ENCODE measurements around the gene TMEM120B. TPM values are rescaled to one million over a fixed set of nuclear protein-coding genes. Genes with fewer than 3 reads are reported as not detected.

The TMEM120B gene
- polyA plus RNA-seq, 1 donor from 2014 or later = 9.8 TPM

DNA sequence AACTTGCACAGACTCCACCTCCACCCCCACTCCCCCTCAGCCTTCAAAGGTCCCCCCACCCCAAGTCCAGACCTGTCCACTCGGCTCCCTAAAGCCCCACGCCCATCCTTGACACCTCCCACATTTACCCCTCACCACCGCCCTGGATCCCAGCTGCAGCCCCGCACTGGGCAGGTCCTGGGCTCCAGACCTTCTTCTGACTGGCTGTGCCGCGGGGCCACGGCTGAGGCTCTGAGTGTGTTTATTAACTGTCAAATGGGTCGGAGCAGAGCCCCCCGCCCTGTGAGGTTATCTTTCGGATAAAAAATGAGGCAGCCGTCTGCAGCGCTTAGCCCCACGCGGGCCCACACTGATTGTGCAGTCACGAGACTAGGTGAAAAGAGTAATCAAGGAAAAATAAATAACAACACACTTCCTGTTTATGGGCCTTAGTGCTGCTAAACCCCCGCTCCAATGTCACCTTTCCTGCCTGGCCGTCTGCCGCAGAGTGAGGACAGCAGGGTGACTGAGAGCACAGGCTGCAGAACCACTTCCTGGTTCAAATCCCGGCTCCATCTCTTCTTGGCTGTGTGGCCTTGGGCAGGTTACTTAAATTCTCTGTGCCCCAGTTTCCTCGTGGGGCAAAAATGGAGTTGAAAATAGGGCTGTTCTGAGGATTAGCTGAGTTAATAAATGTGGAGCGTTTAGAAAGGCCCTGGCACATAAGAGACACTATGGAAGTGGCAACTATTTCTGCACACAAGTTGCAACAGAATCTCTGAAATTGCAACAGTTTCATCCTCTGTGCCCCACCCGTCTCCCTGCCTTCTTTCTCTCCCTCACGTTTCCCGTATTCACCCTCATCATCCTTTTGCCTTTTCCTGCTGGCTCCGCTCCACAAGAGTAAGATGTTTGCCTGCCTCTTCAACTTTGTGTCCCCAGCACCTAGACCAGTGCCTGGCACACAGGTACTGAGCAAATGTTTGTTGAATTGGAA, 100.7 kb downstream of the TMEM120B start:
- Histone ChIP-seq H3F3A (ENCODE audit: insufficient read depth, low read length, poor library complexity, severe bottlenecking) (no peaks in the 10 kb centered on the region), H3K36me3 (ENCODE audit: insufficient read depth, low read length) (no peaks in the 10 kb centered on the region), H3K27me3 (ENCODE audit: insufficient read depth, low read depth, low read length) (no peaks in the 10 kb centered on the region), H3K79me2 (replicated peaks; ENCODE audit: insufficient read depth, low read length) (peaks cover 62% of the 10 kb centered on the region), H3K27ac (ENCODE audit: low read length) (no peak overlapping the region), H3K4me2 (ENCODE audit: low read length) (peak overlapping the region; percentile 65), H3K9ac (ENCODE audit: low read length) (peak overlapping the region; percentile 61), H3K9me2 (ENCODE audit: insufficient read depth, low read length) (no peaks in the 10 kb centered on the region), H2AFZ (ENCODE audit: low read depth, low read length) (no peak overlapping the region), H4K20me1 (ENCODE audit: insufficient read depth) (peaks cover 31% of the 10 kb centered on the region), H3K4me3 (ENCODE audit: low read length) (peak overlapping the region; percentile 81), H3K9me3 (ENCODE audit: low read length) (no peaks in the 10 kb centered on the region)
- TF ChIP-seq CTCF (IDR thresholded peaks at IDR 0.05; ENCODE audit: poor library complexity, severe bottlenecking) (no peak), RAD21 (conservative IDR thresholded peaks at IDR 0.05) (no peak), MXI1 (conservative IDR thresholded peaks at IDR 0.05; ENCODE audit: poor library complexity, severe bottlenecking) (no peak), EP300 (conservative IDR thresholded peaks at IDR 0.05; ENCODE audit: poor library complexity, severe bottlenecking) (no peak), TAF1 (IDR thresholded peaks at IDR 0.05; ENCODE audit: low read depth) (no peak), SMC3 (conservative IDR thresholded peaks at IDR 0.05; ENCODE audit: poor library complexity) (no peak), EZH2 (IDR thresholded peaks at IDR 0.05; ENCODE audit: borderline replicate concordance, insufficient read depth, low read length, poor library complexity, severe bottlenecking) (no peak), POLR2AphosphoS5 (IDR thresholded peaks at IDR 0.05) (no peak)
- TF ChIP-seq, protein P1, sequence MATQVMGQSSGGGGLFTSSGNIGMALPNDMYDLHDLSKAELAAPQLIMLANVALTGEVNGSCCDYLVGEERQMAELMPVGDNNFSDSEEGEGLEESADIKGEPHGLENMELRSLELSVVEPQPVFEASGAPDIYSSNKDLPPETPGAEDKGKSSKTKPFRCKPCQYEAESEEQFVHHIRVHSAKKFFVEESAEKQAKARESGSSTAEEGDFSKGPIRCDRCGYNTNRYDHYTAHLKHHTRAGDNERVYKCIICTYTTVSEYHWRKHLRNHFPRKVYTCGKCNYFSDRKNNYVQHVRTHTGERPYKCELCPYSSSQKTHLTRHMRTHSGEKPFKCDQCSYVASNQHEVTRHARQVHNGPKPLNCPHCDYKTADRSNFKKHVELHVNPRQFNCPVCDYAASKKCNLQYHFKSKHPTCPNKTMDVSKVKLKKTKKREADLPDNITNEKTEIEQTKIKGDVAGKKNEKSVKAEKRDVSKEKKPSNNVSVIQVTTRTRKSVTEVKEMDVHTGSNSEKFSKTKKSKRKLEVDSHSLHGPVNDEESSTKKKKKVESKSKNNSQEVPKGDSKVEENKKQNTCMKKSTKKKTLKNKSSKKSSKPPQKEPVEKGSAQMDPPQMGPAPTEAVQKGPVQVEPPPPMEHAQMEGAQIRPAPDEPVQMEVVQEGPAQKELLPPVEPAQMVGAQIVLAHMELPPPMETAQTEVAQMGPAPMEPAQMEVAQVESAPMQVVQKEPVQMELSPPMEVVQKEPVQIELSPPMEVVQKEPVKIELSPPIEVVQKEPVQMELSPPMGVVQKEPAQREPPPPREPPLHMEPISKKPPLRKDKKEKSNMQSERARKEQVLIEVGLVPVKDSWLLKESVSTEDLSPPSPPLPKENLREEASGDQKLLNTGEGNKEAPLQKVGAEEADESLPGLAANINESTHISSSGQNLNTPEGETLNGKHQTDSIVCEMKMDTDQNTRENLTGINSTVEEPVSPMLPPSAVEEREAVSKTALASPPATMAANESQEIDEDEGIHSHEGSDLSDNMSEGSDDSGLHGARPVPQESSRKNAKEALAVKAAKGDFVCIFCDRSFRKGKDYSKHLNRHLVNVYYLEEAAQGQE (IDR thresholded peaks at IDR 0.05; ENCODE audit: borderline replicate concordance) = no peak

DNA sequence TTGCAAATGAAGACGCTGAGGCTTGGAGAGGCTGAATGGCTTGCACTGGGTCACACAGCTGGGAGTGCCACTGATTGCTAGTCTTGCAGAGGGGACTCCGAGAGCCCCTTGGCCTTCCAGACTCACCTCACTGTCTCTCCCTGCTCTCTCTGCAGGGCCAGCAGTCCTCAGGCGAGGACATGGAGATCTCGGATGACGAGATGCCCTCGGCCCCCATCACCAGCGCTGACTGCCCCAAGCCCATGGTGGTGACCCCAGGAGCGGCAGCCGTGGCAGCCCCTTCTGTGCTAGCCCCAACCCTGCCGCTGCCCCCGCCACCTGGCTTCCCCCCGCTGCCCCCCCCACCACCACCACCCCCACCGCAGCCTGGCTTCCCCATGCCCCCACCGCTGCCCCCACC, 101.4 kb downstream of the TMEM120B start:
- Histone ChIP-seq H3K9ac (ENCODE audit: low read length) (no peak overlapping the region), H3K27me3 (ENCODE audit: insufficient read depth, low read depth, low read length) (no peaks in the 10 kb centered on the region), H3K27ac (ENCODE audit: low read length) (no peak overlapping the region), H3K36me3 (ENCODE audit: insufficient read depth, low read length) (no peaks in the 10 kb centered on the region), H2AFZ (ENCODE audit: low read depth, low read length) (no peak overlapping the region), H3K4me3 (ENCODE audit: low read length) (no peak overlapping the region), H3K4me2 (ENCODE audit: low read length) (no peak overlapping the region), H3F3A (ENCODE audit: insufficient read depth, low read length, poor library complexity, severe bottlenecking) (no peaks in the 10 kb centered on the region), H3K79me2 (replicated peaks; ENCODE audit: insufficient read depth, low read length) (peaks cover 55% of the 10 kb centered on the region), H4K20me1 (ENCODE audit: insufficient read depth) (peaks cover 31% of the 10 kb centered on the region), H3K9me2 (ENCODE audit: insufficient read depth, low read length) (no peaks in the 10 kb centered on the region), H3K9me3 (ENCODE audit: low read length) (no peaks in the 10 kb centered on the region)
- TF ChIP-seq CTCF (IDR thresholded peaks at IDR 0.05; ENCODE audit: poor library complexity, severe bottlenecking) = no peak
- TF ChIP-seq SMC3 (conservative IDR thresholded peaks at IDR 0.05; ENCODE audit: poor library complexity) = no peak
- no peak for TF ChIP-seq EP300 (conservative IDR thresholded peaks at IDR 0.05; ENCODE audit: poor library complexity, severe bottlenecking)
- no peak for TF ChIP-seq MXI1 (conservative IDR thresholded peaks at IDR 0.05; ENCODE audit: poor library complexity, severe bottlenecking)
- no peak for TF ChIP-seq POLR2AphosphoS5 (IDR thresholded peaks at IDR 0.05)
- no peak for TF ChIP-seq TAF1 (IDR thresholded peaks at IDR 0.05; ENCODE audit: low read depth)
- no peak for TF ChIP-seq EZH2 (IDR thresholded peaks at IDR 0.05; ENCODE audit: borderline replicate concordance, insufficient read depth, low read length, poor library complexity, severe bottlenecking)
- TF ChIP-seq RAD21 (conservative IDR thresholded peaks at IDR 0.05) = no peak
- TF ChIP-seq, protein P1 (IDR thresholded peaks at IDR 0.05; ENCODE audit: borderline replicate concordance) = no peak
